ENCODE data around the gene DDAH2.

DNA sequence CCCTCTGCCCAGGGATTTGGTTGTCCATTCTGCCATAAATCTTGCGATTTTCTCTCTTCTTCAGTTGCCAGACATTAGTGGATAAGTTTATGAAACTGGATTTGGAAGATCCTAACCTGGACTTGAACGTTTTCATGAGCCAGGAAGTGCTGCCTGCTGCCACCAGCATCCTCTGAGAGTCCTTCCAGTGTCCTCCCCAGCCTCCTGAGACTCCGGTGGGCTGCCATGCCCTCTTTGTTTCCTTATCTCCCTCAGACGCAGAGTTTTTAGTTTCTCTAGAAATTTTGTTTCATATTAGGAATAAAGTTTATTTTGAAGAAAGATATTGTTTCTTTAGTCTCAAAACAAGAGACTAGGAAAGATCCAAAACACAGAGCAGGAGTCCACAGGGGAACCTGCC, 33.3 kb upstream of the DDAH2 start, which contains the start of gene SAPCD1:
- no peak for TF ChIP-seq CTCF (IDR thresholded peaks at IDR 0.05; ENCODE audit: insufficient read depth, low read depth, low read length)
- no peak for TF ChIP-seq EZH2 (IDR thresholded peaks at IDR 0.05; ENCODE audit: insufficient read depth, low read length)
